ENCODE data around the gene WNK1.

WNK1 gene

DNA sequence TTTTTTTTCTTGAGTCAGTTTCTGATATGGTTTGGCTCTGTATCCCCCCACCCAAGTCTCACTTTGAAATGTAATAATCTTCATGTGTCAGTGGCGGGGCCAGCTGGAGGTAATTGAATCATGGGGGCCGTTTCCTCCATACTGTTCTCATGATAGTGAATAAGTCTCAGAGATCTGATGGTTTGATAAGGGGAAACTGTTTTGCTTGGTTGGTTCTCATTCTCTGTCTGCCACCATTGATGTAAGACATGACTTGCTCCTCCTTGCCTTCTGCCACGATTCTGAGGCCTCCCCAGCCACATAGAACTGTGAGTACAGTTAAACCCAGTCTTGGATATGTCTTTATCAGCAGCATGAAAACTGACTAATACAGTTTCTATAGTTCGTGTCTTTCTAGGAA is 42.9 kb downstream of the WNK1 start:
- no peak overlapping the region for H3K4me3 ChIP-seq (ENCODE audit: low read length)
- TF ChIP-seq, protein P1, sequence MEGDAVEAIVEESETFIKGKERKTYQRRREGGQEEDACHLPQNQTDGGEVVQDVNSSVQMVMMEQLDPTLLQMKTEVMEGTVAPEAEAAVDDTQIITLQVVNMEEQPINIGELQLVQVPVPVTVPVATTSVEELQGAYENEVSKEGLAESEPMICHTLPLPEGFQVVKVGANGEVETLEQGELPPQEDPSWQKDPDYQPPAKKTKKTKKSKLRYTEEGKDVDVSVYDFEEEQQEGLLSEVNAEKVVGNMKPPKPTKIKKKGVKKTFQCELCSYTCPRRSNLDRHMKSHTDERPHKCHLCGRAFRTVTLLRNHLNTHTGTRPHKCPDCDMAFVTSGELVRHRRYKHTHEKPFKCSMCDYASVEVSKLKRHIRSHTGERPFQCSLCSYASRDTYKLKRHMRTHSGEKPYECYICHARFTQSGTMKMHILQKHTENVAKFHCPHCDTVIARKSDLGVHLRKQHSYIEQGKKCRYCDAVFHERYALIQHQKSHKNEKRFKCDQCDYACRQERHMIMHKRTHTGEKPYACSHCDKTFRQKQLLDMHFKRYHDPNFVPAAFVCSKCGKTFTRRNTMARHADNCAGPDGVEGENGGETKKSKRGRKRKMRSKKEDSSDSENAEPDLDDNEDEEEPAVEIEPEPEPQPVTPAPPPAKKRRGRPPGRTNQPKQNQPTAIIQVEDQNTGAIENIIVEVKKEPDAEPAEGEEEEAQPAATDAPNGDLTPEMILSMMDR (conservative IDR thresholded peaks at IDR 0.05; ENCODE audit: low read length): no peak
- no peak for DNase-seq (ENCODE audit: low read depth)

DNA sequence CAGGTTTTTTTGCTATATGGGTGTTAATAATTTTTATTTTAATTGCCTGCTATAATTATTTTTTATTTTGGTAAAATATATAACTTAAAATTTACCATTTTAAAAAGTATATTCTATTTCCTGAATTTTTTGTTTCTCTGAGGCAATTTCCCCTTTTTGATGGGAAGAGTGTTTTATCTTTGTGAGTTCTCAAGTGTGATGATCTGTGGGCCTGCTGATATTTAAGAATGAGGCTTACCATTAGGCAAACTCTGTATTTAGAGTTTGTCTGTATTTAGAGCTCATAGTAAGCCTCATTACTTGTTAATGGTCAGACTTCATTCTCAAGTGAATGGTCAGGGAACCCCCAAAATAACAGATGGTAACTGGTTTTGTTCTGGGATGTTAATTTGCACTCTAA is 48.0 kb downstream of the WNK1 start:
- H3K4me3 ChIP-seq (ENCODE audit: low read length): no peak overlapping the region
- DNase-seq (ENCODE audit: low read depth): no peak
- TF ChIP-seq, protein P1 (conservative IDR thresholded peaks at IDR 0.05; ENCODE audit: low read length): no peak

DNA sequence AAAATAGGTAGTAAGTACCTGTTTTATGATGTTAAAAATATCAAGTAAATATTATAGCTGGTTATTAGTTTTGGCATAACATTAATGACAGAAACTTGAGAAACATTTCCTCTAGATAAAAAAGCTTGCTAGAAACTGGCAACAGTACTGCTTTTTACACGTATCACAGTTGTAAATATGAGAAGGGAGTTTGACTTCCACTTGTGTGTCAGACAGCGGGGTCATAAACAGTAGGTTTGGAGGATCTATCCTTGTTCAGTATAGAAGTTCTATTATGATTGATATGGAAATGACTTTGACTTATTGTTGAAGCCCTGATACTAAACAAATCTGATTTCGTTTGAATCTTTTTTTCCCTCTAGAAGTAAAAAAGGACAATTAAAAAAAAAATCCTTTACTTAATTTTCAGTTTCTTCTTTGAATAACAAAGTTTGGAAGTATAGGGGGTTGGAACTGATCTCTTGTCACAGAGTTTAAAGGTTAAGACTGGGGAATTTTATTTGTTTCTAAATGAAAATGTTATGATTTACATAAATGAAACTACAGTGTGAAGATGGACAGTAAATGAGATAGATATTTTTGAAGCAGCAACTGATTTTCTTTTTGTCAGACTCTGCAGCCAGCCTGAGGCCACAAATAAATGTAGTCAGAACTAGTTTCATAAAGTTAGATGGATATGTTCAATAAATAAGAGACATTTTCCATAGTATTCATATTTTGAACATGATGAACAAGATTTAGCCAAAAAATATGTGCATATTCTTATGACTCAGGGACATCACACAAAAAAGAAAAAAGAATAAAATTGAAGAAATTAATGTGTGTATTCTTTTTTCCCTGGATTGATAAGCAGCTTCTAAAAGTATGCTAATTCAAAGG is 50.1 kb downstream of the WNK1 start:
- no peak overlapping the region for H3K4me3 ChIP-seq (ENCODE audit: low read length)
- DNase-seq (ENCODE audit: low read depth): no peak
- TF ChIP-seq, protein P1 (conservative IDR thresholded peaks at IDR 0.05; ENCODE audit: low read length): no peak

DNA sequence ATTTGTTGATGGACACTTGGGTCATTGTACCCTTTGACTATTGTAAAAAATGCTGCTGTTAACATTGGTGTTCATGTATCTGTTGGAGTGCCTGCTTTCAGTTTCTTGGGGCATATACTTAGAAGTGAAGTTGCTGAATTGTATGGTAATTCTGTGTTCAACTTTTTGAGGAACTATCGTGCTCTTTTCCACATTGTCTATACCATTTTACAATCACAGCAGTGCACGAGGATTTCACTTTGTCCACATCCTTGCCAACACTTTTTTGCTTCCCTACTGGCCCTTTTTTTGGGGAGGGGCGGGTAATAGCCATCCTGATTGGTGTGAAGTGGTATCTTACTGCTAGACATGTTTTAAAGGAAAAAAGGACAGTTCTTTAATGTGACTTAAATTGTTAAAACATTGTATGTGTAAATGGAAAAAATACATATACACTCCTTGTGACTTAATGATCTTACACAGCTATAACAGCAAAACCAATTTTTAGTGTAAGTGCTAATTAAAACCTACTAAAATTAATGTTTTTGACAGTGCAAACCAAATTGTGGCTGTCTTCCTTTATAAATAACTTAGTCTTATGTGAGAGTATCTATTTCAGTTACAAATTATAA is 52.7 kb downstream of the WNK1 start:
- TF ChIP-seq, protein P1 (conservative IDR thresholded peaks at IDR 0.05; ENCODE audit: low read length): no peak
- DNase-seq (ENCODE audit: low read depth): no peak
- H3K4me3 ChIP-seq (ENCODE audit: low read length): no peak overlapping the region

DNA sequence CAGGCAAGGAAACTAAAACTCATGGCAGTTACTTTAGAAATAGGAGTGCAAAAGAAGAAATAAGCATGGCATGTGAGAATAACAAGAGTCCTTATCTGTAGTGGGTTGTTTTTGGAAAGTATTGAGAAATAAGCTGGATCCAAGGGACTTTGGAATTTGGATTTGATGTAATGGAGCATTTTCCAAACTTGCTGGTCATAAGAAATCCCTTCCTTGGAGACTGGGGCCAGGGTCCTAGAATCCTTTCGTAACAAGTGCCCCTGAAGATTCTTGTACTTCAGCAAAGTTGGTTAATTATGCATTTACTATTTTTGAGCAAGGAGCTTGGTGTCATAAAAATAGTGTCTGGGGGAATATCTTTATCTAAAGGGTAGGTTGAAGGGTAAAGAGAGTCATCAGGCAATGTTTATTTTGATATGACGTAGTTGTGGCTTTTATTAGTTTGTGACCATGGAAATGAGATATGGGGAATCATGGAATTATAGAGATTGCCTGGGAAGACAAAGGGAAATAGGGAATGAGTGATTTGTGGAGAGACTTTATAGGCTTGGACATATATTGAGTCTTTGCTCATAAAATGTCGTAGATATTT is 53.9 kb downstream of the WNK1 start:
- TF ChIP-seq, protein P1 (conservative IDR thresholded peaks at IDR 0.05; ENCODE audit: low read length): no peak
- no peak overlapping the region for H3K4me3 ChIP-seq (ENCODE audit: low read length)
- DNase-seq (ENCODE audit: low read depth): no peak

DNA sequence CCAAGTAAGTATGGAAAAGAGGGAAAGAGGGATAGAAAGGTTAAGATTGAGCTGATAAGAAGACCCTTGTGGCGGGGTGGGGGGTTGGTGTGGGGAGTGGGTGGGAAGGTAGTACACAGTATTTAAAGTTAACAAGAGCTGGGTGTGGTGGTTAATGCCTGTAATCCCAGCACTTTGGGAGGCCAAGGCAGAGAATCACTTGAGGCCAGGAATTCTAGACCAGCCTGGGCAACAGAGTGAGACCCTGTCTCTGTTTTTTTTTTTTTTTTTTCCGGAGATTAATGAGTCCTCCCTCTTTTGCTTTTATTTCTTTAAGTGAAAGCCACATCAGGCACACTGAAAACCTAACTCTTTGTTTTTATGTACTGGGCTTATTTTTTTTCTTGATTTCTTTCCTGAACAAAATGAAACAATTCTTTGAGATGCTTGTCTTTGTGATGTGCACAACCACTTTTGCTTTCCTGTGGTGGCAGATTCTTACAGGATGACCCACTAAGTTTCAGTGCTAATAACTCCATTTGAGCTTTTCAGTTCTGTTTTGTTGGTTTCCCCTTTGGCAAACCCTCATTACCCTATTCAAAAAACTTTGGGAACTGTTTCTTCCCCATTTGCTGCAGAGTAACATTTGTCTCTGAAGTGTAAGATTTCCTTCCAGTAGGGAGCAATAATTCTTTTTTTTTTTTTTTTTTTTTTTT is 54.8 kb downstream of the WNK1 start:
- no peak overlapping the region for H3K4me3 ChIP-seq (ENCODE audit: low read length)
- TF ChIP-seq, protein P1 (conservative IDR thresholded peaks at IDR 0.05; ENCODE audit: low read length): no peak
- no peak for DNase-seq (ENCODE audit: low read depth)

All from AG10803 (cell line).